Type B pancreatic cell (in vitro differentiated cells): Measurements from ENCODE around the gene C1S. TPM values are rescaled to one million over a fixed set of nuclear protein-coding genes. Genes with fewer than 3 reads are reported as not detected.

Experiments used
- DNase-seq: peaks from one replicate; pipeline ENCODE4 v3.0.0; 2021; ENCODE audit warnings: mixed read lengths; ENCODE audit not compliant: unreplicated experiment; ENCODE audit errors: extremely low spot score
- H3K27ac Mint-ChIP-seq: 2 replicates; pipeline ENCODE4 v1.8.0; 2021; ENCODE audit warnings: mild to moderate bottlenecking, mixed read lengths
- H3K27me3 Mint-ChIP-seq: 2 replicates; pipeline ENCODE4 v1.8.0; 2021; ENCODE audit warnings: mixed read lengths
- H3K36me3 Mint-ChIP-seq: 2 replicates; pipeline ENCODE4 v1.8.0; 2021; ENCODE audit warnings: mixed read lengths
- H3K4me1 Mint-ChIP-seq: one replicate; pipeline ENCODE4 v1.8.0; 2021; ENCODE audit warnings: mixed read lengths; ENCODE audit not compliant: unreplicated experiment
- H3K4me3 Mint-ChIP-seq: 2 replicates; pipeline ENCODE4 v1.8.0; 2021; ENCODE audit warnings: mild to moderate bottlenecking, mixed read lengths
- H3K9me3 Mint-ChIP-seq: 2 replicates; pipeline ENCODE4 v1.8.0; 2021; ENCODE audit warnings: mixed read lengths
- total RNA-seq: library from RNA; stranded (reverse); gene quantifications from 2 replicates; pipeline ENCODE4 v1.2.1, GENCODE V29; 2021; ENCODE audit warnings: low replicate concordance
- TF ChIP-seq, protein P1 (sequence below): fragments of 200-600 bp; sonication (generic); conservative IDR thresholded peaks from 2 replicates; pipeline ENCODE4 v1.5.0; 2021; ENCODE audit warnings: antibody characterized with exemption, mild to moderate bottlenecking

C1S gene
- total RNA-seq, 1 donor from 2014 or later: 3.1 TPM

GRCh38 chr12:7093892-7094291, 33.4 kb downstream of the C1S start:
- no peaks in the 10 kb centered on the region for H3K9me3 Mint-ChIP-seq
- peaks cover 7% of the 10 kb centered on the region for H3K36me3 Mint-ChIP-seq
- H3K4me3 Mint-ChIP-seq: no peak overlapping the region

DNA sequence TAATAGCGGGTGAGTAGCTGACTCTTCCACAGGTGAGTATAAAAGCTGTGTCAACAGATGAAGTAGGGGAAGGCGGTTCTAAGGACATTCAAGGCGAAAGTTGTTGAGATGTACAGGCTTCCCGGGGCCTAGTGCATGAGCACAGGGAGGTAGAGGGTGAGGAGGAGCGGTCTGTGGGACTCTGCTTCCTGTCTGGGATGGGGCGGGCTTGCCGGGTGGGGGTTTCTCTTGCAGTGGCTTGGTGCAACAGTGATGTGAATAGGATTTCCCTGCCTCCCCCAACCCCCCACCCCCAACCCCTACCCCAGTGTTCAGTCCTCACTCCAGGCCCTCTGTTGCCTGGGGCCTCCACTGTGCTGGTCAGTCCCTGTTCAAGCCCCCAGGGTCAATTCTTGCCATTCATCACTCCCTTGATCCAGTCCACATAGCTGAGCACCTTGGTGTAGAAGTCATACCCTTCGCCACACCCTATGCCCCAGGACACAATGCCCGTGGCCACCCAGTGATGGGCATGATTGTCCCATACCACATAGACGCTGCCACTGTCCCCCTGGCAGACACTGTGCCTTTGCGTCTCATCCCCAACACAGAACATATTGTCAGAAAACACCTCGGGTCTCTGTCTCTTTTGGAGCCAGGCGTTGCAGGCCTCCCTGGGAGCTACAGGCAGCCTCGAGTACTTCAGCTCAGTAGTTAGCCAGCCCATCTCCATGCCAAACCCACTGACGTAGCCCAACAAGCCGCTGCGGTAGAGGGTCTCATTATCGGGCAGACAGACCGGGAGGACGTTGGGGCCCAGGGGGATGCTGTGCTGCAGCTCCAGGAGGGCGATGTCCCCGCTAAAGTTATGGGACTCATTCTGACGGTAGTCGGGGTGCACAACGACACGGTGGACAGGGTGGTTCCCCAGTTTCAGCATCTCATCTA, 35.8 kb downstream of the C1S start:
- H3K27ac Mint-ChIP-seq: no peak overlapping the region
- TF ChIP-seq, protein P1, sequence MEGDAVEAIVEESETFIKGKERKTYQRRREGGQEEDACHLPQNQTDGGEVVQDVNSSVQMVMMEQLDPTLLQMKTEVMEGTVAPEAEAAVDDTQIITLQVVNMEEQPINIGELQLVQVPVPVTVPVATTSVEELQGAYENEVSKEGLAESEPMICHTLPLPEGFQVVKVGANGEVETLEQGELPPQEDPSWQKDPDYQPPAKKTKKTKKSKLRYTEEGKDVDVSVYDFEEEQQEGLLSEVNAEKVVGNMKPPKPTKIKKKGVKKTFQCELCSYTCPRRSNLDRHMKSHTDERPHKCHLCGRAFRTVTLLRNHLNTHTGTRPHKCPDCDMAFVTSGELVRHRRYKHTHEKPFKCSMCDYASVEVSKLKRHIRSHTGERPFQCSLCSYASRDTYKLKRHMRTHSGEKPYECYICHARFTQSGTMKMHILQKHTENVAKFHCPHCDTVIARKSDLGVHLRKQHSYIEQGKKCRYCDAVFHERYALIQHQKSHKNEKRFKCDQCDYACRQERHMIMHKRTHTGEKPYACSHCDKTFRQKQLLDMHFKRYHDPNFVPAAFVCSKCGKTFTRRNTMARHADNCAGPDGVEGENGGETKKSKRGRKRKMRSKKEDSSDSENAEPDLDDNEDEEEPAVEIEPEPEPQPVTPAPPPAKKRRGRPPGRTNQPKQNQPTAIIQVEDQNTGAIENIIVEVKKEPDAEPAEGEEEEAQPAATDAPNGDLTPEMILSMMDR: no peak
- peaks cover 5% of the 10 kb centered on the region for H3K4me1 Mint-ChIP-seq
- H3K27me3 Mint-ChIP-seq: peaks cover 7% of the 10 kb centered on the region
- no peaks in the 10 kb centered on the region for H3K9me3 Mint-ChIP-seq
- H3K4me3 Mint-ChIP-seq: no peak overlapping the region
- DNase-seq: no peak
- H3K36me3 Mint-ChIP-seq: peaks cover 13% of the 10 kb centered on the region

More at GRCh38 chr12:7093892-7094291, 33.4 kb downstream of the C1S start:
- peaks cover 10% of the 10 kb centered on the region for H3K4me1 Mint-ChIP-seq
- H3K27me3 Mint-ChIP-seq: peaks cover 17% of the 10 kb centered on the region
- TF ChIP-seq, protein P1: no peak
- DNase-seq: no peak
- H3K27ac Mint-ChIP-seq: no peak overlapping the region

DNA sequence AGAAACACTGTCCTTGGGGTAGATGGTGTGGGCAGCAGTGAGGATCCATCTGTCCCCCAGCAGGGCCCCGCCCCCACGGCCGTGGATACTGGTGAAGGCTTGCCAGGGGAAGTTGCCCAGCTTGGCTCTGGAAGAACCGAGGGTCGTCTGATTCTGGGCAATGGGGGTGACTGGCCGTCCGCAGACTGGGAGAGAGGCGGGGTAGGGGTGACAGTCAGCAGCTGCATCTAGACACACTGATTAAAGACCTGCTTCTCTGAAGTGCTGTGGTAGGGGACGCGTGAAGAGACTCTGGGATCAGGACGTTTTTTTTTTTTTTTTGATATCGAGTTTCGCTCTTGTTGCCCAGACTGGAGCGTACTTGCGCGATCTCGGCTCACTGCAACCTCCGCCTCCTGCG, 36.5 kb downstream of the C1S start:
- DNase-seq: no peak
- Mint-ChIP-seq H3K9me3 (no peaks in the 10 kb centered on the region), H3K36me3 (peaks cover 14% of the 10 kb centered on the region), H3K27ac (no peak overlapping the region), H3K4me3 (no peak overlapping the region), H3K4me1 (peaks cover 5% of the 10 kb centered on the region), H3K27me3 (peaks cover 7% of the 10 kb centered on the region)
- TF ChIP-seq, protein P1: no peak

GRCh38 chr12:7099290-7099996, 38.9 kb downstream of the C1S start:
- Mint-ChIP-seq H3K4me3 (no peak overlapping the region), H3K4me1 (no peaks in the 10 kb centered on the region), H3K36me3 (peaks cover 25% of the 10 kb centered on the region), H3K27ac (no peak overlapping the region), H3K27me3 (peaks cover 3% of the 10 kb centered on the region), H3K9me3 (no peaks in the 10 kb centered on the region)
- no peak for DNase-seq
- TF ChIP-seq, protein P1: no peak

GRCh38 chr12:7100239-7100638, 39.7 kb downstream of the C1S start:
- no peak overlapping the region for H3K27ac Mint-ChIP-seq
- peaks cover 25% of the 10 kb centered on the region for H3K36me3 Mint-ChIP-seq
- DNase-seq: no peak
- no peaks in the 10 kb centered on the region for H3K27me3 Mint-ChIP-seq
- TF ChIP-seq, protein P1: no peak
- H3K4me1 Mint-ChIP-seq: no peaks in the 10 kb centered on the region
- H3K4me3 Mint-ChIP-seq: no peak overlapping the region
- no peaks in the 10 kb centered on the region for H3K9me3 Mint-ChIP-seq
